Measurements from ENCODE around the gene TSPOAP1. TPM values are rescaled to one million over a fixed set of nuclear protein-coding genes. Genes with fewer than 3 reads are reported as not detected.

Gene TSPOAP1
- total RNA-seq, 1 donor from 2014 or later = 7.1 TPM

GRCh38 chr17:58269557-58270291, 58.9 kb downstream of the TSPOAP1 start:
- no peak for TF ChIP-seq POLR2A (IDR thresholded peaks at IDR 0.05)
- no peak for TF ChIP-seq POLR2AphosphoS5 (IDR thresholded peaks at IDR 0.05; ENCODE audit: insufficient read depth in 1 of 2, low read depth in 1 of 2)
- no peak for TF ChIP-seq CTCF (IDR thresholded peaks at IDR 0.05)
- no peaks in the 10 kb centered on the region for H3K9me3 ChIP-seq
- H3K4me1 ChIP-seq = no peaks in the 10 kb centered on the region
- H3K4me3 ChIP-seq = no peak overlapping the region
- H3K36me3 ChIP-seq = no peaks in the 10 kb centered on the region
- DNase-seq (ENCODE audit: extremely low spot score in 2 of 2) = no peak
- H3K27me3 ChIP-seq = no peaks in the 10 kb centered on the region
- intact Hi-C loops (cut with DNase I) = no loop called here
- no peak overlapping the region for H3K27ac ChIP-seq

GRCh38 chr17:58268774-58269556, 59.6 kb downstream of the TSPOAP1 start:
- intact Hi-C loops (cut with DNase I) = no loop called here

GRCh38 chr17:58268326-58268725, 60.3 kb downstream of the TSPOAP1 start:
- TF ChIP-seq POLR2AphosphoS5 (IDR thresholded peaks at IDR 0.05; ENCODE audit: insufficient read depth in 1 of 2, low read depth in 1 of 2) (no peak), POLR2A (IDR thresholded peaks at IDR 0.05) (no peak), CTCF (IDR thresholded peaks at IDR 0.05) (no peak)
- Histone ChIP-seq H3K27me3 (no peaks in the 10 kb centered on the region), H3K4me3 (no peak overlapping the region), H3K27ac (no peak overlapping the region), H3K4me1 (no peaks in the 10 kb centered on the region), H3K36me3 (no peaks in the 10 kb centered on the region), H3K9me3 (no peaks in the 10 kb centered on the region)
- intact Hi-C loops (cut with DNase I) = no loop called here
- peak in 1 of 2 donors; percentile 91 for DNase-seq (ENCODE audit: extremely low spot score in 2 of 2)

More at GRCh38 chr17:58268774-58269556, 59.6 kb downstream of the TSPOAP1 start:
- Histone ChIP-seq H3K36me3 (no peaks in the 10 kb centered on the region), H3K4me1 (no peaks in the 10 kb centered on the region), H3K27me3 (no peaks in the 10 kb centered on the region), H3K4me3 (no peak overlapping the region), H3K9me3 (no peaks in the 10 kb centered on the region), H3K27ac (no peak overlapping the region)
- DNase-seq (ENCODE audit: extremely low spot score in 2 of 2) = no peak
- TF ChIP-seq CTCF (IDR thresholded peaks at IDR 0.05) = no peak
- TF ChIP-seq POLR2A (IDR thresholded peaks at IDR 0.05) = no peak
- TF ChIP-seq POLR2AphosphoS5 (IDR thresholded peaks at IDR 0.05; ENCODE audit: insufficient read depth in 1 of 2, low read depth in 1 of 2) = no peak

GRCh38 chr17:58267347-58268324, 61.0 kb downstream of the TSPOAP1 start:
- H3K4me3 ChIP-seq = no peak overlapping the region
- intact Hi-C loops (cut with DNase I) = no loop called here
- H3K9me3 ChIP-seq = no peaks in the 10 kb centered on the region
- no peaks in the 10 kb centered on the region for H3K4me1 ChIP-seq
- H3K36me3 ChIP-seq = no peaks in the 10 kb centered on the region
- H3K27ac ChIP-seq = no peak overlapping the region
- H3K27me3 ChIP-seq = no peaks in the 10 kb centered on the region
- DNase-seq (ENCODE audit: extremely low spot score in 2 of 2) = no peak
- TF ChIP-seq POLR2AphosphoS5 (IDR thresholded peaks at IDR 0.05; ENCODE audit: insufficient read depth in 1 of 2, low read depth in 1 of 2) = no peak
- no peak for TF ChIP-seq POLR2A (IDR thresholded peaks at IDR 0.05)
- TF ChIP-seq CTCF (IDR thresholded peaks at IDR 0.05) = no peak
